ENCODE measurements around the gene MYO1B.

The MYO1B gene

GRCh38 chr2:191366199-191366598 is 121.0 kb downstream of the MYO1B start:
- H3K27ac ChIP-seq: no peak overlapping the region
- TF ChIP-seq CTCF (conservative IDR thresholded peaks at IDR 0.05) (no peak), ZFX (IDR thresholded peaks at IDR 0.05) (no peak)

- no peak overlapping the region for H3K27ac ChIP-seq
- TF ChIP-seq CTCF (conservative IDR thresholded peaks at IDR 0.05) (peak; percentile 54), ZFX (IDR thresholded peaks at IDR 0.05) (no peak)
Observed at GRCh38 chr2:191369034-191369433, 123.8 kb downstream of the MYO1B start.

DNA sequence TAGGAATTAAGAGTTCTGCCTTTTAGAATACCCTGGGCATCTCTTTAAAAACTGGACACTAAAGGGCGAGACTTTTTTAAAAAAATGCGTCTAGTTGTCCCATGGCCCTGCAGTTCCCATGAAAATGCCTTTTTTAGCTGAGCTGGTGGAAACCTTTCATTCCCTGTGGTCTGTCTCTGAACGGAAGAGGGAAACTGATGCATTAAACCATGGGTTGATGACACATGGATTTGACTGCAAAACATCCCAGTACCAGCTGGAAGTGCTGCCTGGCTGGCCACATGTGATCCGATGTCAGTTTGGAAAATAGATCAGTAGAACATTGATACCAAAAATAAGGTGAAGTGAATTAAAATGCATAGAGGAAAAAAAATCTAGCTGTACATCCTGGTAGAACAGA is 129.2 kb downstream of the MYO1B start:
- TF ChIP-seq ZFX (IDR thresholded peaks at IDR 0.05): no peak
- TF ChIP-seq CTCF (conservative IDR thresholded peaks at IDR 0.05): no peak
- H3K27ac ChIP-seq: no peak overlapping the region

DNA sequence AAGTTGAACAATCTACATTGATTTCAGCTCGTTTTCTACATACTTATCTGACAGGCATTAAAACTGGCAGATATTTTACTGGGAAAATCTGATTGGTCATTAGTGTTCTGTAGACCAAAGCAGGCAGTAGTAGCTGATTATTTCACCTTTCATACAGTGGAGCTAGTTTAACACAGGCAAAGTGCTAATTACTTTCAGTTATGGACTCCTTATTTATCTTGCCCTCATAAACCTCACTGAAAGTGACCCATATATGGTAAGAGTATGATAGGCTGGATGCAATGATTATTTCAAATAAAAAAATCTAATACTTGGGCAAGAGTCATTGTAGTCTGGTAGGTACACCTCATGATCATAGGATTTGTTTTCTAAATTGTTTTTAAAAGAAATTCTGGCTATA is 129.7 kb downstream of the MYO1B start:
- no peak overlapping the region for H3K27ac ChIP-seq
- TF ChIP-seq ZFX (IDR thresholded peaks at IDR 0.05): no peak
- no peak for TF ChIP-seq CTCF (conservative IDR thresholded peaks at IDR 0.05)

GRCh38 chr2:191376981-191377629 is 131.9 kb downstream of the MYO1B start:
- H3K27ac ChIP-seq: no peak overlapping the region
- TF ChIP-seq CTCF (conservative IDR thresholded peaks at IDR 0.05) (no peak), ZFX (IDR thresholded peaks at IDR 0.05) (no peak)

DNA sequence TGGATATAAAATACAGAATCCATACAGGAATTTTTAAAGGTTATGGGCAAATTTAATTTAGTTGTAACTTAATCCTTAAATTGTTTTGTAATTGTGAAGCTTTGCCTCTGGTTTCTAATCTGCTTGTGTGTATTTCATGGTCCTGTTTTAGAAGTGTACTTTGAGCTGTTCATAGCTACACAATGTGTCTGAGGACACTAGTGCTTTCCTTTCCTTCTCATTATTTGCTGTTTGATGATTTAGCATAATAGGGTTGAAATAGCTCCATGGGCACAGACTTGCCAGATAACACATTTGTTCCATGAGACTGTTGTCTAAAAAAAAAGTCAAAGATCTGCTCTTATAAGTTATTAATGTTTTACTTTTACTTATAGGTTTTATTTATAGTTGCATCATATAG is 134.2 kb downstream of the MYO1B start:
- H3K27ac ChIP-seq: no peak overlapping the region
- TF ChIP-seq ZFX (IDR thresholded peaks at IDR 0.05) (no peak), CTCF (conservative IDR thresholded peaks at IDR 0.05) (no peak)

GRCh38 chr2:191382801-191383200 is 137.6 kb downstream of the MYO1B start:
- no peak for TF ChIP-seq ZFX (IDR thresholded peaks at IDR 0.05)
- no peak for TF ChIP-seq CTCF (conservative IDR thresholded peaks at IDR 0.05)
- no peak overlapping the region for H3K27ac ChIP-seq
